Suppressor macrophage treated with lipopolysaccharide for 4 hours (primary cell): Measurements from ENCODE around the gene SDE2.
"Not testable (repeated sequence)": the region's sequence is repeated elsewhere in the genome, so short reads cannot be mapped to it uniquely, and the experiment has no call there.

Experiments used
- DNase-seq: peaks from one replicate; pipeline ENCODE4 v3.0.0-alpha.2; 2020

Gene SDE2

GRCh38 chr1:225940385-225941151 lies 58.6 kb downstream of the SDE2 start:
- no peak for DNase-seq

- DNase-seq, result not testable (repeated sequence)
Measured at GRCh38 chr1:225939939-225940310, 59.2 kb downstream of the SDE2 start.

GRCh38 chr1:225939097-225939938 lies 59.8 kb downstream of the SDE2 start:
- DNase-seq, result not testable (repeated sequence)

- no peak for DNase-seq
Measured at GRCh38 chr1:225937048-225937968, 61.8 kb downstream of the SDE2 start.

GRCh38 chr1:225936523-225936922 lies 62.6 kb downstream of the SDE2 start:
- DNase-seq, result no peak

- DNase-seq, result not testable (repeated sequence)
Measured at GRCh38 chr1:225936086-225936485, 63.1 kb downstream of the SDE2 start.

- DNase-seq, result no peak
Measured at GRCh38 chr1:225934711-225935110, 64.4 kb downstream of the SDE2 start.

- DNase-seq, result no peak
Measured at GRCh38 chr1:225933072-225933471, 66.1 kb downstream of the SDE2 start.
